Activated CD4-positive, alpha-beta T cell treated with anti-CD3 and anti-CD28 coated beads for 48 hours (primary cell): ENCODE results near the gene CFAP65.
A peak's percentile ranks its signal among the peaks of the same experiment; 100 is the strongest.

ENCODE experiments used
- DNase-seq: peaks from one replicate; pipeline ENCODE4 v3.0.0-alpha.2; 2020

Gene CFAP65

DNA sequence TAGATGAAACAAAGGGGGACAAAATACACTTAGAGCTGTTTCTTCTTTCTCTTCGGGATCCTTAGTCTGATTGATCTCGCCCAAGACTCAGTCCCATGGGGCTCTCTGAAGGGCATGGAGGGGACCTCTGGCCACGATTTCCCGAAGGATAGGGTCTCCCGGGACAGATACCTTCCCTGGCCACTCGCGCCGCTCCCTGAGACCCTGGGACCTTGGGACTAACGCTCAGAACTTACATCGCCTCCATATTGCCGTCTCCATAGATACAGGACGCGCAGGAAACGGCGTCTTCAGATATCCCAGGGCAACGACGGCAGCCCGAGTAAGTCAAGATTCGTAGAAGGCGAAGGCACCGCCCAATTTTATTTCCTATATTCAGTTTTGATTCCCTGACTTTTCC lies at the start of gene CFAP65:
Gene CFAP65, minus strand, starts transcription at position 265 of the 400 bp plus-strand sequence. CDS start 2,468 bp downstream, outside the sequence.
- peak; percentile 61 for DNase-seq

GRCh38 chr2:219090436-219091299 lies 49.4 kb upstream of the CFAP65 start:
- no peak for DNase-seq

- no peak for DNase-seq
Measured at GRCh38 chr2:219089330-219089729, 48.0 kb upstream of the CFAP65 start.

GRCh38 chr2:219087848-219088247 lies 46.5 kb upstream of the CFAP65 start:
- DNase-seq, result no peak

GRCh38 chr2:219087361-219087760 lies 46.0 kb upstream of the CFAP65 start:
- no peak for DNase-seq

DNA sequence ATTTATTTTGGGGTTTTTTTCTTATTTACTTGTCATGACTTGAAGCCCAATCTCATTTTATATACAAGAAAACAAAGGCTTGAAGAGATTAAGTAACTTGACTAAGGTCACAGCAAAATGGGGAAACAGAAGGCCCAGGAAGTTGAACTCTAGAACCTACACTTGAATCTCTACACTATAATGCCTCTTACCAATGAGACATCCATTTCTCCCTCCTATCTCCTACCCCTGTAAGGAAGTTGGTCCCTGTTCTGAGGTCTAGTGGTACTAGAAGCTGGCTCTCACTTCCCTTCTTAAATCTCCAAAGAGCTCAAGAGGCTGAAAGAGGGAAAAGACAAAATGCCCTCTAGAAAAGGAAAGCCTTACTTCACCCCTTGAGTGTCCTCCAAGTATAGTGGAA lies 44.9 kb upstream of the CFAP65 start:
- no peak for DNase-seq

DNA sequence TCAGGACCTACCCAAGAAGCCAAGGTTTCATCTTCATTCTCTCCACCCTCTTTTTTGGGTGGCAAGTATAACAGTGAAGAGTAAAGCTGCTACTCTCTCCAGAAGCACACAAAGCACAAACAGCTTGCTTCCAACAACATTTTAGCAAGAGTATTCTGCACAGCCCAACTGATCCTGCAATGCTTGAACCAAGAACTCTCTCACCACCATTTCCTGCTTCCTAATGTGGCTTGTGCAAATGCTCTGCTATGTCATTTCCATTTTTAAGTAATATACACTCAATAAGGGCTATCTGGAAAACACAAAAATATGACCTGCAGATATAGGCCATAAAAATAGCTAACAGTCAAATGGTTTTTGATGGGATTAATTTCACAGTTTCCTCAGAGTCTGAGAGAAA lies 43.5 kb upstream of the CFAP65 start:
- no peak for DNase-seq

DNA sequence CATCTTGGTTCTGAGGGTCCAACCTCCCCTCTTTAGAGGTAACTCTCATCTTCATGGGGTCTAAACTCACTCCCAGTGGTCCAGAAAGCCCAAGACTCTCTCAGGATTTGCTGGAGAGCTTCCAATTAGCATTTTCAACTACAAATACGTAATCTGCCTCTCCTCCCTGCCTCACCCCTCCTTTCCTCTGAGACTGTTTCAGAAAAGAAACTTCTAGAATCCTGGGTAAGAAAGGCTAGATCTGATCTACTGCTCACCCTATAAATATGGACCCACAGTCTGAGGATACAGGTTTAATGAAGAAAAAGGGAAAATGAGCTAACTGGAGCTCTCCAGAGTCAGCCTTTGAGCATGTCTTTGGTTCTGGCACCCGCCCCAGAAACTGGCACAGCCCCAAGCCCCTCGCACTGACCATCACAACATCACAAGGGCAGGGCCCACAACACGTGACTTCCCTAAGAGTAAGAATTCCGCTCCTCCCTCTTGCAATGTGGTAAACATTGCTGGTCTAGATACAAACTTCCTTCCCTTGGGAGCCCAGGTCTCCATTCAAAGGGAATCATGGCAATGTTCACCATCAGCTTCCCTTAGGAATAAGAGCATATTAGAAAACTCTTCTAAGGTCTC lies 41.1 kb upstream of the CFAP65 start:
- DNase-seq, result no peak

- no peak for DNase-seq
Measured at GRCh38 chr2:219081701-219082331, 40.5 kb upstream of the CFAP65 start.

DNA sequence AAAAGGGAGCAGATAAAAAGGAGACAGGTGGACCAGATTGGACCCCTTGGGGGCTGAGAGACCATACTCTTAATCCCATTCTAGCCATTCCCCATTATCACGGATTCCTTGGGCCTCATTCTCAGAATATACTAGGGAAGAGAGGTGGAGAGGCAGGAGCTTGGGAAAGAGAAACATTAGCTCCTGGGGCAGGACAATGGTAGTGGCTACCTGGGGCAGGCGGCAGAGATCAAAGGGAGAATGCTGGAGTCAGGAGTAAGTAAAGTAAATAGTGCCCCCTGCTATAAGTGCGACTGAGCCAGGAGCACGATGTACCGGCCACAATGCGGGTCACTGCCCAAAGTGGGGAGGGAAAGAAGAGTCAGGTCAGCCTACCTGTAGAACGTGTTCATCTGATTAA lies 39.8 kb upstream of the CFAP65 start:
- no peak for DNase-seq

- DNase-seq, result no peak
Measured at GRCh38 chr2:219079417-219079816, 38.1 kb upstream of the CFAP65 start.

DNA sequence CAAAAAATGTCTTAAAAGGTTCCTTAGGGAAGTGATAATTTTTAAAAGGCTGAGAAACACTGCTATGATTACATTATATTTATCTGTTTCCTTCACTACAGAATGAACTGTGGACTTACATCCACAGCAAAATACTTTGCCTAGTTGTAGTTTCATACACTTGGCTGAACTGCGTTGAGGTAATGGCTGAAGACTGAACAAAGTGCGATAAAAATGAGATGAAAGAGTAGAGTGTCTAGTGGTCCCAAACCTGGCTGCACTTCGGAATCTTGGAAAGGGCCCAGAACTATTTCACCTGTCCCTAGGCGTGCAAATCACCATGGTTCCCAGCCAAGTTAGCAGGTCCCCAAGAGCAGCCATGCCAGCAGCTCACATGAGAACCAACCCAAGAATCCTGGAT lies 37.6 kb upstream of the CFAP65 start:
- DNase-seq, result no peak

DNA sequence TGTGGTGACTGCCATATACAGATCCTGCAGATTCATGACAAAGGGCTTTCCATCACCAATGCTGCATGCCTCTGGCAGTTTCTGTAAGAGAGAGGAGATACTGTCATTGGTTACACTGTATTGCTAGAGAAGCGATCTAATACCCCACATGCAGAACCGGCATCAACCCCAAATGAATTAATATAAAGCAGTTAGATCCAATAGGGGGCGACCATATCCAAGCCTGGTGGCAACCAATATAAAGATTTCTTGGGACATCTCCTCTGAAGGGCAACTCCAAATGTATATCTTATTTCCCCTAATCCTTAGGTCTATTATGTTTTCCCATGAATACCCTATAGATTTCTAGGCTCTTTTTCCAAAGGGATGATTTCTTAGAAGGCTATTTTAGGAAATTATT lies 36.8 kb upstream of the CFAP65 start:
- DNase-seq, result no peak

GRCh38 chr2:219076253-219076652 lies 34.9 kb upstream of the CFAP65 start:
- no peak for DNase-seq

DNA sequence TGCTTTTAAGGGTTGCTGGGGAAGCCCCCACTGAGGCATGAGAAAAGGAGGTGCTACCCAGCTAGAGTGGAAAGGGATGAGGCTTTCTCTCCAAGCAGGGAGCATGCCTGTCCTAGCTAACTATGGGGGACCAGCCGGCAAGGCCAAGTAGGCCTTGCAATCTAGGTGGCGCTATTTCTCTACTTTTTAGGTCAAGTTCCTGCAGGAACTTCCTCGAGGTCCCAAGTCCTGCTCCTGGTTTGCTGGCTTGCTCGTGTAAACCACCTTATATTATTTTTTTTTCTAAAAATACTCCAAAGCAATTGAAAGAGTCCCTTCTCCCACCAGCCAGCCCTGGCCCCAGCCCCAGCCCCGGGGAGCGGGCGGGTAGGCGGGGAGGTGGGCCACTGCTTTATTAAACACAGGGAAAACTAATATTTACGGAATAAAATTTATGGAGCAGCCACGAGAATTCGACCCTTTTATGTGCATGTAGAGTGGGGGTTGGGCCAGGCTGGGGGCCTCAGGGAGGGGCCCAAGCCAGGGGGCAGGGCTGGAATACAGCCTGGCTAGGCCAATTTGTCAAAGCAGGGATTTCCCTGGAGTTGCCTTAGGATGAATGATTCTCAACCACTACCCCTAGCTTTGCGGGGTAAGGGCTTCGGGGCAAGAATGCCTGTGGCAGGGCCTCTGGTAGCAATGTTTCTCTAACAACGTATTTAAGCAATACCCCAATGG lies 32.3 kb upstream of the CFAP65 start:
- DNase-seq, result peak; percentile 23

GRCh38 chr2:219072741-219073250 lies 31.5 kb upstream of the CFAP65 start:
- no peak for DNase-seq

DNA sequence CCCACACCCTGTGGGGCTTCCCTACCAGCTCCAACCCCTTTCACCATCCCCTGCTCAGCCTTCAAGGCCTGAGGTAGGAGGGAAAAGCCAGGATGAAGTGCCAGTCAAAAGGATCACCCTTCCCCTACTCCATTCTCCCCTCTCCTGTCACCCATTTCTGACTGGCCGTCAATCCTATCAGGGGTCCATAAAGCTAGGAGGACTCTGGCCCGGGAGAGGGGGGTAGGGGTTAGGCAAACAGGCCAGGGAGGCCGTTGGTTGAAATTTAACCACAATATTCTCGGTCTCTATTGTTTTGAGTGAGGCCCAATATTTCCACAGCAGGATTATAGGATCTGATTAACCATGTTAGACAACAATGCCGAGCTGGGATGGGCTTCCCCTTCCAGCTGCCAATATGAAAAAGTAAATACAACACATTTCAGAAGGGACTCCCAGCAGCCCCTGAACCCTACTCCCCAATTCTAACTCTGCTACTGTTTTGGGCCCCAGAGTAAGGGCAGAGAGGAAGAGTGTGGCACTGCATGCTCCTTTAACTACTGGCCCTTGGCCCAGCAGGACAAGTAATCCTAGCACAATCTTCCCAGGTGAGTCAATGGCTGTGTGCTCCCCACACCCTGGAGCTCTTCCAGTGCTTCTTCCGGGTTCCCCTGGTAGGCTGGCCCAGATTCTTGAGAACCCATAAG lies 30.0 kb upstream of the CFAP65 start:
- DNase-seq, result no peak

DNA sequence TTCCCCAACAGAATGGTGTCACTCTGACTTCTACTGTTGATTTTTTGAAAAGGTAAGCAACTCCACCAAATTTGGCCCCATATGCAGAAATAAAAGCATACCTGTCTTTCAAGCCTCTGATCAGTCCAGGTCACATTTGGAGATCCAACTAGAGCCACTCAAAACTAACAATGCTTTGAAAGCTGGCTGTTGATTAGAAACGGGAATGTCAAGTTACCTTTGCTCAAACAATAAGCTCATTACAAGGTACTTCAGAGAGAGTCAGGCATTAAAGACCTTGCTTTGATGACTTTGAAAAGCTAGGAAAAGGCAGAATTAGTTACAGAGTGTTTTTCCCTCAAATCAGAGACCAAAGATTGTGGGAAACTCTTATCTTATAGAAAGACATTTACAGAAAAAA lies 24.2 kb upstream of the CFAP65 start:
- no peak for DNase-seq

- no peak for DNase-seq
Measured at GRCh38 chr2:219062081-219062480, 20.8 kb upstream of the CFAP65 start.

- DNase-seq, result peak; percentile 36
Measured at GRCh38 chr2:219060821-219061791, 19.8 kb upstream of the CFAP65 start, which contains the start of gene IHH. Gene IHH, minus strand, starts transcription at chr2:219060921. Its CDS starts 454 bp downstream, at chr2:219060467.
